Loucy (cell line): ENCODE measurements around the gene ST3GAL3.

Experiments
- H2AFZ ChIP-seq: fragments of 200-600 bp; sonication (generic); 2 replicates; pipeline ENCODE4 v1.6.0; 2016; ENCODE audit warnings: antibody characterized with exemption, mild to moderate bottlenecking, low read length, moderate library complexity
- H3F3A ChIP-seq: fragments of 200-600 bp; 2 replicates; pipeline ENCODE4 v1.6.0; 2016; ENCODE audit warnings: antibody characterized with exemption, low read depth, mild to moderate bottlenecking
- H3K27me3 ChIP-seq: fragments of 200-600 bp; sonication (generic); 2 replicates; pipeline ENCODE4 v1.6.1; 2014; ENCODE audit warnings: low read length, mild to moderate bottlenecking; ENCODE audit not compliant: insufficient read depth, poor library complexity, severe bottlenecking
- H3K36me3 ChIP-seq: fragments of 200-600 bp; sonication (generic); 2 replicates; pipeline ENCODE4 v1.6.1; 2016; ENCODE audit warnings: low read length; ENCODE audit not compliant: insufficient read depth
- H3K4me1 ChIP-seq: fragments of 200-600 bp; sonication (generic); 2 replicates; pipeline ENCODE4 v1.5.1; 2014; ENCODE audit warnings: low read length, mild to moderate bottlenecking; ENCODE audit not compliant: insufficient read depth, poor library complexity, severe bottlenecking
- H3K4me2 ChIP-seq: fragments of 200-600 bp; sonication (generic); 2 replicates; pipeline ENCODE4 v1.6.0; 2014; ENCODE audit warnings: antibody characterized with exemption, low read length, low read depth, mild to moderate bottlenecking; ENCODE audit not compliant: poor library complexity, severe bottlenecking
- H3K4me3 ChIP-seq: fragments of 200-600 bp; sonication (generic); 2 replicates; pipeline ENCODE4 v1.5.1; 2014; ENCODE audit warnings: low read length, mild to moderate bottlenecking, mixed read lengths; ENCODE audit not compliant: poor library complexity, severe bottlenecking
- H3K79me2 ChIP-seq: fragments of 200-600 bp; sonication (generic); 2 replicates; pipeline ENCODE4 v1.6.1; 2014; ENCODE audit warnings: low read length; ENCODE audit not compliant: insufficient read depth
- H3K9ac ChIP-seq: fragments of 200-600 bp; sonication (generic); 2 replicates; pipeline ENCODE4 v1.6.0; 2014; ENCODE audit warnings: mild to moderate bottlenecking, low read depth, low read length, moderate library complexity; ENCODE audit not compliant: poor library complexity, severe bottlenecking
- H3K9me2 ChIP-seq: fragments of 200-600 bp; sonication (generic); replicated peaks from 2 replicates; pipeline ENCODE4 v1.6.1; 2016; ENCODE audit warnings: low read depth, low read length, mixed read lengths
- H3K9me3 ChIP-seq: fragments of 200-600 bp; sonication (generic); 2 replicates; pipeline ENCODE4 v1.6.1; 2014; ENCODE audit warnings: mild to moderate bottlenecking, antibody characterized with exemption, low read length, low read depth; ENCODE audit not compliant: insufficient read depth
- H4K20me1 ChIP-seq: fragments of 200-600 bp; sonication (generic); 2 replicates; pipeline ENCODE4 v1.6.0; 2014; ENCODE audit warnings: antibody characterized with exemption, low read length, mild to moderate bottlenecking; ENCODE audit not compliant: insufficient read depth, poor library complexity, severe bottlenecking
- CTCF ChIP-seq: fragments of 200-600 bp; sonication (generic); conservative IDR thresholded peaks from 2 replicates; pipeline ENCODE4 v1.5.1; 2014; ENCODE audit warnings: mild to moderate bottlenecking, antibody characterized with exemption, low read length
- EZH2phosphoT487 ChIP-seq: fragments of 200-600 bp; IDR thresholded peaks from 2 replicates; pipeline ENCODE4 v1.6.1; 2018; ENCODE audit warnings: antibody characterized with exemption, mild to moderate bottlenecking, moderate library complexity, borderline replicate concordance

ST3GAL3 gene

GRCh38 chr1:43960798-43961197, 253.5 kb downstream of the ST3GAL3 start:
- no peak overlapping the region for H3K9ac ChIP-seq
- no peaks in the 10 kb centered on the region for H4K20me1 ChIP-seq
- H3K4me1 ChIP-seq = no peaks in the 10 kb centered on the region
- no peak overlapping the region for H3K4me3 ChIP-seq
- no peak overlapping the region for H3K4me2 ChIP-seq
- TF ChIP-seq CTCF (no peak), EZH2phosphoT487 (no peak)
- H3K9me2 ChIP-seq = no peaks in the 10 kb centered on the region
- H2AFZ ChIP-seq = no peak overlapping the region
- no peaks in the 10 kb centered on the region for H3K9me3 ChIP-seq
- no peaks in the 10 kb centered on the region for H3K27me3 ChIP-seq
- no peaks in the 10 kb centered on the region for H3F3A ChIP-seq
- H3K79me2 ChIP-seq = no peaks in the 10 kb centered on the region
- H3K36me3 ChIP-seq = no peaks in the 10 kb centered on the region

- no peaks in the 10 kb centered on the region for H4K20me1 ChIP-seq
- H3K27me3 ChIP-seq = no peaks in the 10 kb centered on the region
- no peaks in the 10 kb centered on the region for H3K79me2 ChIP-seq
- H3K9me2 ChIP-seq = no peaks in the 10 kb centered on the region
- no peak overlapping the region for H3K4me3 ChIP-seq
- H3K9me3 ChIP-seq = no peaks in the 10 kb centered on the region
- TF ChIP-seq EZH2phosphoT487 (no peak), CTCF (no peak)
- no peaks in the 10 kb centered on the region for H3K36me3 ChIP-seq
- H3K9ac ChIP-seq = no peak overlapping the region
- no peaks in the 10 kb centered on the region for H3F3A ChIP-seq
- no peaks in the 10 kb centered on the region for H3K4me1 ChIP-seq
- no peak overlapping the region for H3K4me2 ChIP-seq
- no peak overlapping the region for H2AFZ ChIP-seq
Observed at GRCh38 chr1:43961692-43962091, 254.4 kb downstream of the ST3GAL3 start.

- H3K36me3 ChIP-seq = no peaks in the 10 kb centered on the region
- H3F3A ChIP-seq = no peaks in the 10 kb centered on the region
- no peaks in the 10 kb centered on the region for H3K79me2 ChIP-seq
- H3K4me1 ChIP-seq = no peaks in the 10 kb centered on the region
- H4K20me1 ChIP-seq = no peaks in the 10 kb centered on the region
- H3K27me3 ChIP-seq = no peaks in the 10 kb centered on the region
- no peak overlapping the region for H3K9ac ChIP-seq
- TF ChIP-seq CTCF = no peak
- no peak for TF ChIP-seq EZH2phosphoT487
- no peak overlapping the region for H3K4me2 ChIP-seq
- no peaks in the 10 kb centered on the region for H3K9me2 ChIP-seq
- H3K9me3 ChIP-seq = no peaks in the 10 kb centered on the region
- H2AFZ ChIP-seq = no peak overlapping the region
- no peak overlapping the region for H3K4me3 ChIP-seq
Observed at GRCh38 chr1:43962324-43962723, 255.0 kb downstream of the ST3GAL3 start.
